GM21717 (cell line): ENCODE measurements around the gene C1GALT1.
"Not testable (repeated sequence)": the region's sequence is repeated elsewhere in the genome, so short reads cannot be mapped to it uniquely, and the experiment has no call there.

Experiments
- ATAC-seq: cut with Tn5 transposase; IDR thresholded peaks from one replicate; pipeline ENCODE4 v1.9.1; 2021; ENCODE audit warnings: mild to moderate bottlenecking, moderate library complexity; ENCODE audit not compliant: unreplicated experiment

Gene C1GALT1

DNA sequence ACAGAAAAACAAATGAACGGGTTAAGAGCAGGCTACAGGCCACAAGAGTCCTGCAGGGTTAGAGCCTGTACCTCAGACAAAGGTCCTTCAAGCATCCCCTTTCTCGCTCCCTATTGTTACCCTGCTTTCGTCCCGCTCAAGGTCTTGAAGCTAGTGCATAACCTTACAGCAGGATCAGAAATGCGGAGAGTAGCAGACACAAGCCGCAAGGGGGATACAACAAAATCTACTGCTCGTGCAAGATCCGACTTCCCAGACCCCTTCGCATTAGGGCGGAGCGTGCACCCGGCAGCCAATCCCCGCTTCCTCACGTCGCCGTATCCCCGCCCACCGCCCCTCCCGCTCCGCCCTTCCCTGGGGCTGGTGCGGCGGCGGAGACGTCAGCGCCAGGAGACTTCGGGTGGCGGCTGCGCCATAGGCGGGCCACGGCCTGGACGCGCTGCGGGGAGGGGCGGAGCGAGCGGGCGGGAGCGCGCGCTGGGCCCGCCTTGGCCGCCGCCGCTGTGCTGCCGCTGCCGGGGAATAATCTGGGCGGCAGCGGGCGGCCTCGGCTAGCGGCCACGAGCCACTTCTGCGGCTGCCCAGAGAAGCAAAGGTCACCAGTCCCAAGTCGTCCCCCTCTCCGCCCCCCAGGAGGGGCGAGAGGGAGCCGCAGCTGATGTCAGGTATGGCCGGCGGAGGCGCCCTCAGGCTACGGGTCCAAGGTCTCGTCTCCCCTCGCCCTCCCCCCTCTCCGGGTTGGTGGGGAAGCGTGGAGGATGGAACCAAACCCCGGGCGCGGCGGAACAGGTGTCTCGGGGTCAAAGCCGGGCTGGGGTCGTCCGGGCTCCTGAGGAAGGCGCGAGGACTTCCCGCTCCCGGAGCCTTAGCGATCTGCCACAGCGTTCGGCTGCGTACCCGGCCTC lies at the start of gene C1GALT1:
Gene C1GALT1, plus strand, starts transcription at position 389 of the 905 bp plus-strand sequence. CDS start 51,776 bp downstream, outside the sequence.
- ATAC-seq, result peak; percentile 86

- no peak for ATAC-seq
Measured at GRCh38 chr7:7134046-7134445, 48.3 kb upstream of the C1GALT1 start.

DNA sequence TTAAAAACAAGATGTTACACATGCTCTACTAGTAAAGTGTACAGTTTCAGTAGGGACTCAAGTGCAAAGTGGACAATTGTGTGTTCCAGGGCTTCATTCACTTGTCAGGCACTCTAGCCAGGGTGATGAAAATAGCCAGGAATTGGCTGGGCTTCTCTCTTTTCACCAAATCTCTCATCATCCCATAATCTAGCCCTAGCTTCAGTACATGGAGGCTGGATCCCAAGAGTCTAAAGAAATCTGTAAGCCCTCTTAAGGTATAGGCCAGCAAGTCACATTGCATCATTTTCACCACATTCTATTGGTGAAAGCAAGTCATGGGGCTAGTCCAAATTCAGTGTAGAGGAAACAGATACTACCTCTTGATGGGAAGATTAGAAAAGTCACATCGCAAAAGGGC lies 47.3 kb upstream of the C1GALT1 start:
- ATAC-seq, result no peak

DNA sequence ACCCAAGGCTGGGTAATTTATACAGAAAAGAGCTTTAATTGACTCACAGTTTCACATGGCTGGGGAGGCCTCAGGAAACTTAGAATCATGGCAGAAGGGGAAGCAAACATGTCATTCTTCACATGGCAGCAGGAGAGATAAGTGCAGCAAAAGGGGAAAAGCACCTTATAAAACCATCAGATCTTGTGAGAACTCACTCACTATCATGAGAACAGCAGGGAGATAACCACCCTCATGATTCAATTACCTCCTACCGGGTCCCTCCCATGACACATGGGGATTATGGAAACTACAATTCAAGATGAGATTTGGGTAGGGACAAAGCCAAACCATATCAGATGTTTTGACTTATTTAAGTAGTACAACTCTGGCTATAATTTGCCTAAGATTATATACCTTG lies 46.4 kb upstream of the C1GALT1 start:
- ATAC-seq, result not testable (repeated sequence)

GRCh38 chr7:7136466-7137381 lies 45.6 kb upstream of the C1GALT1 start:
- no peak for ATAC-seq

- no peak for ATAC-seq
Measured at GRCh38 chr7:7138897-7139296, 43.4 kb upstream of the C1GALT1 start.

- not testable (repeated sequence) for ATAC-seq
Measured at GRCh38 chr7:7143404-7143803, 38.9 kb upstream of the C1GALT1 start.

DNA sequence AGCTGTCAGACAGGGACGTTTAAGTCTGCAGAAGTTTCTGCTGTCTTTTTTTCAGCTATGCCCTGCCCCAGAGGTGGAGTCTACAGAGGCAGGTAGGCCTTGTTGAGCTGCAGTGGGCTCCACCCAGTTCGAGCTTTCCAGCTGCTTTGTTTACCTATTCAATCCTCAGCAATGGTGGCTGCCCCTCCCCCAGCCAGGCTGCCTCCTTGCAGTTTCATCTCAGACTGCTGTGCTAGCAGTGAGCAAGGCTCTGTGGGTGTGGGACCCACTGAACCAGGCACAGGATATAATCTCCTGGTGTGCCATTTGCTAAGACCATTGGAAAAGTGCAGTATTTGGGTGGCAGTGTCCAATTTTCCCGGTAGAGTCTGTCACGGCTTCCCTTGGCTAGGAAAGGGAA lies 37.2 kb upstream of the C1GALT1 start:
- not testable (repeated sequence) for ATAC-seq

DNA sequence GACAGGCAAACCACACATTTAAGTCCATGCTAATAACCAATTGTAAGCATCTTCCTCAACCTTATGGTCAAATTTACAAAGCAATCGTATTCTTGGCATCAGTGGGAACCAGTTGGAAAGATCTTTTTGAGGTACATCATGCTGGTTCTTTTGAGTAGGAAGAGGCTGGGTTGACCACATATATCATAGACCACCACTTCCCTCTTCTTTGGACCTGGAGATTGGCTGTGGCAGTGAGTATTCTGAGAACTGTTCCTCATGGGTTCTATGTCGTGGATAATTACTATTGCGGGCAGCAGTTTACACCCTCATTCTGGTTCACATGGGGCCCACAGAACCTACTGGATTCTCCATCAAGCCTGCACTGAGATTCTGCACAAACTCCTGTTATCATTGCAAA lies 35.5 kb upstream of the C1GALT1 start:
- ATAC-seq, result no peak

GRCh38 chr7:7148798-7149481 lies 33.4 kb upstream of the C1GALT1 start:
- no peak for ATAC-seq

GRCh38 chr7:7151285-7151684 lies 31.1 kb upstream of the C1GALT1 start:
- no peak for ATAC-seq

DNA sequence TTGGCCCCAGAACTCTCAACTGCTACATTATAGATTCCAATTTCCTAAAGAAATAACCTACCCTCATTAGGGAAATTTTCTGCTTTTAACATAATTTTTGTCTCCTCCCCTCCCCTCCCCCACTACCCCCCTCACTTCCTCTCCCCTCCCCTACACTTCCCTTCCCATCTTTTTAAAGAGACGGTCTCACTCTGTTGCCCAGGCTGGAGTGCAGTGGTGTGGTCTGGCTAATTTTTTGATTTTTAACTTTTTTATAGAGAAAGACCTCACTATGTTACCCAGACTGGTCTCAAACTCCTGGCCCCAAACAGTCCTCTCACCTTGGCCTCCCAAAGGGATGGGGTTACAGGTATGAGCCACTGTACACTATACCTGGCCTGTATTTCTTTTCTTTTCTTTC lies 30.5 kb upstream of the C1GALT1 start:
- ATAC-seq, result no peak

- no peak for ATAC-seq
Measured at GRCh38 chr7:7152315-7152714, 30.0 kb upstream of the C1GALT1 start.

GRCh38 chr7:7154355-7154754 lies 28.0 kb upstream of the C1GALT1 start:
- ATAC-seq, result not testable (repeated sequence)

GRCh38 chr7:7156663-7157062 lies 25.7 kb upstream of the C1GALT1 start:
- ATAC-seq, result no peak

DNA sequence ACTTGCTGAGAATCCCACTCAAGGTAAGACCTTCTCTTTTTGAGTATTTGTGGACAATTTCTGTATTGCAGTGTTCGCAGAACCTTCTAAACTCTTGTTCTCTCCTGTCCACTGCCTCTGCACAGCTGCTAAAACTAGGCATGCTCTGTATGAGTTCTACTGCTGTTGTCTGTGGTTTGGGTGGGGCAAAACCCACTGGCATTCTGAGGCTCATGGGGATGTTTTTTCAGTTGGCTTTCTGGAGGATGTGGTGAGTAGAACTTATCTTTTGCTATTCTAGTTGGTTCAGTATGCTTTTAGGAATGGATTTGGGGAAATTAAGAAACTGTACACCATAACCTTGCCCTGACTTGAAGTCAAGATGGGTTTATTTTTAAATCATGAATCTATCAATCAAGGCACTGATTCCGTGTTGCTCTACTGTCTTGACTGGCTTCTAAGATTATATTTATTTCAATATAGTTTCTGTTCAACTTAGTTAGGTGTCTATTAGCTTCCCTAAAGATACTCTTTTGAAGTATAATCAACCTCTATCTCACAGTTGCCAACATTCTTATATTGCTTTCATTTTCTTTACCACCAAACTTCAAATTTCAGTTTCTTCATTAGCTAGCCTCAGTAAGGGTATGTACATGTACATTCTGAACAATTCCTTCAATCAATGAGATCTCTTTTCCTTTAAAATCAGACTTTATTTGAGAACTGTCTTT lies 25.0 kb upstream of the C1GALT1 start:
- ATAC-seq, result peak; percentile 90

DNA sequence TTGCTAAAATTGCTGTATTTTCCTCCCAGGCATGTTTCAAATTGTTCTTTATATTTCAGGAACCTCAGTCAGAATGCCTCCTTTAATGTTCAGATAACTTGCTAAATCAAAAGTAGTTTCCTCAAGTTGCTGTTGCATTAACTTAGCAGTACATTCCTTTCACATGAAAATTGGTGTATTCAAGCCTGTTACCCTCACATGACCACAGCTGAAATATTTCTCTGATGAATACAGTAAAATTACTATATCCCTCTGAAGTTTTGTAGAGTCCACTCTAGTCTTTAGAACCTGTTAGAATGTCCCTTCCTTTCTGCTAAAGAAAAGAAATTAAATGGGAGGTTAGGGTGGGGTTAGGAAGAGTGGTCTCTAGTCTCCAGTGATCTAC lies 24.5 kb upstream of the C1GALT1 start:
- no peak for ATAC-seq

DNA sequence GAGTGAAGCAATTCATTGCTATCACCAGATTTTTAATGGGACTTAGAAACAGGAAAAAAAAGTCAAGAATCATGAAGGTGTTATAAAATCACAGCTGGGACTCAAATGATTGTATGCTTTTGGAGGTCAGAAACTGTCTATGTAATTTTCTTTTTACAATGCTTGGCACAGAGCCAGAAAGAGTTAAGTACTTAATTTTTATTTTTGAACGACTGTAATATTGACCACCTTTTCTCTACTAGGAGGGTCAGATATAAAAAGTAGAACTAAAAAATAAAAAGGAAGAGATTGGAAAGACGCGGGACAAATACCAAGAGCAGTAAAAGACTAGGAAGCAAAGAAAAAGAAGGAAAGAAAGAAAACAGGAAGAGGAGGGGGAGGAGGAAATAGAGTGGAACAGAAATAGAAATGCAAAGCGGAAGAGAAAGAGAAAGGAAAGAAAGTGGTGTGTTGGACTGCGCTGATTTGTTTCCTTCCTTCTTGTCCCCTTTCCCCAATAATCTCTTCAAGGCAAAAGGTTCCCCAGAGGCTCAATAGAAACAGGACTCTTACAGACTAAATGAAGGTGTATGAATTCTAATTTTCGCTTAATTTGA lies 23.2 kb upstream of the C1GALT1 start:
- no peak for ATAC-seq

- no peak for ATAC-seq
Measured at GRCh38 chr7:7164591-7164990, 17.8 kb upstream of the C1GALT1 start.

DNA sequence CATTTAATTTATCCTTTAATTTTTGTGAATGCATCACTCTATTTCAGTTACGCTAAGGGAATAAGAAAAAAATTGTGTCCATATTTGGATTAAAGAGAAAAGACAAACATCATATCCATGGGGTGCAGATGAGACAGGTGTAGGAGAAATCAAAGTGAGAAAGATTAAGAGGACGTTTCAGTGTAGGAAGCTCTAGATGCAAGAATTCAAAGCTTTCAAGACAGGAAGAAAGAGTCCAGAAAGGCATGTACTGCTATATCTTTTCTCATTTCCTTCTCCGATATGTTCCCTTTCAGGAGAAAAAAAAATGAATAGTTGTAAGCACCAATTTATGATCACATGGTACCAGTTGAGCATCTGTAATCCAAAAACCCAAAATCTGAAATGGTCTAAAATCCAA lies 17.0 kb upstream of the C1GALT1 start:
- no peak for ATAC-seq
